ENCODE results near the gene CABLES2. TPM values are rescaled to one million over a fixed set of nuclear protein-coding genes. Genes with fewer than 3 reads are reported as not detected.

The CABLES2 gene
- total RNA-seq, 1 experiment from 2014 or later, result 8.9 TPM

DNA sequence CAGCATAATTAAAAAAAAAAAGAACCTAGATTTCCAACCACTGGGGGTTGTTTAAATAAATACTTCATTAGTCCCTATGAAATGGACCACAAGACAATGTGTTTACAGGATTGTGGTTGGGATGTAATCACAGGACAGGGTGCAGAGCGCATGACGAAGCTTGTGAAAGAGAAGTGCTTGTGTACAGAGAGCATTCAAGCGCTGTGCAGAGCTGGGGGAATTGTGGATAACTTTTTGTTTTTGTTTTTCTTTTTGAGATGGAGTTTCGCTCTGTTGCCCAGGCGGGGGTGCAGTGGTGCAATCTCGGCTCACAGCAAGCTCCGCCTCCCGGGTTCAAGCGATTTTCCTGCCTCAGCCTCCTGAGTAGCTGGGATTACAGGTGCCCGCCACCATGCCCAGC, 62.3 kb downstream of the CABLES2 start:
- Histone ChIP-seq H3K27ac (ENCODE audit: low read depth, low read length) (no peak overlapping the region), H2AFZ (ENCODE audit: low read depth, low read length, poor library complexity, severe bottlenecking) (no peak overlapping the region), H3K36me3 (ENCODE audit: control insufficient read depth in 1 of 2, insufficient read depth in 2 of 2, low read length in 2 of 2) (peaks cover 22 to 43% of the 10 kb centered on the region in 2 experiments; a peak in 3 of 4 replicates), H3K4me2 (ENCODE audit: low read length) (no peak overlapping the region), H3K9me3 (ENCODE audit: control insufficient read depth in 1 of 2, insufficient read depth in 1 of 2, low read depth in 1 of 2, low read length in 2 of 2) (no peaks in the 10 kb centered on the region), H3K4me3 (replicated peaks in 1 of 2; ENCODE audit: low read depth in 1 of 2, low read length in 2 of 2) (no peak overlapping the region), H3K4me1 (ENCODE audit: control insufficient read depth in 1 of 2, insufficient read depth in 2 of 2, low read length in 2 of 2) (peaks cover 0 to 2% of the 10 kb centered on the region in 2 experiments; a peak in 3 of 4 replicates), H3K79me2 (ENCODE audit: insufficient read depth, low read length) (peaks cover 5% of the 10 kb centered on the region; the same call in 1 of the 2 replicates), H3K9ac (ENCODE audit: low read length) (no peak overlapping the region), H3K9me2 (ENCODE audit: insufficient read depth) (no peaks in the 10 kb centered on the region), H4K20me1 (ENCODE audit: insufficient read depth) (no peaks in the 10 kb centered on the region; the same call in 1 of the 2 replicates), H3K27me3 (ENCODE audit: insufficient read depth, low read length) (no peaks in the 10 kb centered on the region)
- no peak for TF ChIP-seq ZNF274 (IDR thresholded peaks at IDR 0.05; ENCODE audit: low read depth, low read length)
- TF ChIP-seq YY1 (IDR thresholded peaks at IDR 0.05; ENCODE audit: extremely low read depth, insufficient replicate concordance, low read depth, low read length), result no peak
- no peak for TF ChIP-seq CTCF (IDR thresholded peaks at IDR 0.05 in 2 of 3, conservative IDR thresholded peaks at IDR 0.05 in 1 of 3; ENCODE audit: borderline replicate concordance in 1 of 3, insufficient read depth in 1 of 3, low read depth in 2 of 3, low read length in 2 of 3)
- no peak for TF ChIP-seq FOSL1 (IDR thresholded peaks at IDR 0.05; ENCODE audit: low read depth)
- no peak for TF ChIP-seq RAD21 (IDR thresholded peaks at IDR 0.05; ENCODE audit: low read depth)
- TF ChIP-seq SP1 (IDR thresholded peaks at IDR 0.05; ENCODE audit: low read depth), result no peak
- no peak for TF ChIP-seq EZH2 (IDR thresholded peaks at IDR 0.05)
- TF ChIP-seq TCF7L2 (IDR thresholded peaks at IDR 0.05; ENCODE audit: borderline replicate concordance, extremely low read depth, insufficient read depth, insufficient read length), result no peak
- TF ChIP-seq ATF3 (IDR thresholded peaks at IDR 0.05), result no peak
- TF ChIP-seq JUND (IDR thresholded peaks at IDR 0.05), result no peak
- TF ChIP-seq POLR2A (IDR thresholded peaks at IDR 0.05; ENCODE audit: borderline replicate concordance, extremely low read depth, insufficient read depth, insufficient read length), result no peak
- no peak for TF ChIP-seq ZBTB33 (IDR thresholded peaks at IDR 0.05; ENCODE audit: extremely low read depth, insufficient replicate concordance, low read length)
- TF ChIP-seq EZH2phosphoT487 (IDR thresholded peaks at IDR 0.05; ENCODE audit: borderline replicate concordance), result no peak
- no peak for TF ChIP-seq ELF1 (IDR thresholded peaks at IDR 0.05; ENCODE audit: borderline replicate concordance, low read depth)
- TF ChIP-seq CEBPB (IDR thresholded peaks at IDR 0.05; ENCODE audit: low read depth), result no peak
- BruUV-seq (replicated peaks), result no TSS peak
- CTCF ChIA-PET, result no interaction called here
- POLR2A ChIA-PET, result no interaction called here
- ATAC-seq (no peak), DNase-seq (ENCODE audit: low read depth, low spot score) (no peak)
- intact Hi-C loops (cut with micrococcal nuclease), result no loop called here
- RAD21 ChIA-PET (ENCODE audit: low non-redundant PET in 1 of 2, low total read pairs in 2 of 2, uncharacterized antibody in 2 of 2, unreplicated experiment in 2 of 2), result no interaction called here
